GM18511 (cell line): ENCODE results near the gene SH3PXD2A.

Source experiments
- ATAC-seq: cut with Tn5 transposase; IDR thresholded peaks from one replicate; pipeline ENCODE4 v1.9.1; 2021; ENCODE audit warnings: mild to moderate bottlenecking, moderate library complexity; ENCODE audit not compliant: unreplicated experiment

The SH3PXD2A gene

DNA sequence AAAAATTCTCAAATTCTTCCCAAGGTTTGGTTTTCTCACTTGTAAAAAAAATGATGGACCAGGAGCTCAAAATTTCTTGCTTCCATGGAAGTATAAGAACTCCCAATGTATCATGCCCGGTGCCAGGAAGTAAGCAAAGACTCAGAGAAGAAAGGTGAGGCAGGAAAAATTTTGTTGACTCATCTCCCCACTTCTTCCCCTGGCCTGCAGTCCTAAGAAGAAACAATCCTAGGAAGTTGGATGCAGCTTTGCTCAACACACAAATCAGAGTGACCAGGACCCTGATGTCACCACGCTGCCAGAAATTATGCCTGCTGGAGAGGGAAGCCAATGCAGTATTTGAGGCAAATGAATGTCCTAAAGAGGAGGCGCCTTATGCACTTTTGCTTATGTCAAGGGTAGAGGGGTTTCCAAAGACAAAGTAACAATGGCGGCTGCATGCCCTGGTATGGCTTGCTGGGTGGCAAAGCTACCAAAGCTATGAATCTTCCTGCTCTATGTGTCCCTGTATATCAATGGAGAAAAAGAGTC is 198.2 kb downstream of the SH3PXD2A start:
- no peak for ATAC-seq

GRCh38 chr10:103654925-103655324 is 200.5 kb downstream of the SH3PXD2A start:
- ATAC-seq, result no peak

GRCh38 chr10:103653581-103654037 is 201.8 kb downstream of the SH3PXD2A start:
- ATAC-seq, result no peak

DNA sequence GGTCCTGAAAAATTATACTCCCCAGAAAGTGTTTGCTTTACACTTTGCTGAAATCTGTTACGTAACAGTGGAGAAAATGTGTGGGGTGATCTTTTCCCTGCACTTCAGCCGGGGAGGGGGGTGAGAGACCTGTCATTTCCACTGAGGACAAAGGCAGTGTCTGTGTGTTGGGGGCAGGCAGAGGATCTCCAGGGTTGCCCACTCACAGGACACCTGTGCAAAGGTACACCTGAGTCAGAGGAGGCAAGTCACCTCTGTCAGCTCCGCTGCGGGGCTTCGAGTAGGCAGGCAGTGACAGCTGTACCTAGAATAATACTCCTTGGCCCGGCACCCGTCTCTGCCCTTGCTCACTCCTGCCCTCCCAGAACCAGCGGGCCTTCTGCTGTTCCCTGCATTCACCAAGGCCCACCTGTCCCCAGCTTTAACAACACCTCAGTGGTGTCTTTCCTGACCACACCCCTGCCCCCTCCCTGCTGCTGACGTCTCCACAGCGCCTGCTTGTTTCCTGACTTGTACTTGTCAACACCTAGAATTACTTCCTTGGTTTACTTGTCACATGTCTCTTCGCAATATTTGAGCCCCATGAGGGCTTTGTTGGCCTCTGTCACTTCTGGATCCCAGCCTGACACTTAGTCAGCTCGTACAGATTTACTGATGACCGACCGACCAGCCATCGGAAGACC is 202.6 kb downstream of the SH3PXD2A start:
- ATAC-seq, result no peak

DNA sequence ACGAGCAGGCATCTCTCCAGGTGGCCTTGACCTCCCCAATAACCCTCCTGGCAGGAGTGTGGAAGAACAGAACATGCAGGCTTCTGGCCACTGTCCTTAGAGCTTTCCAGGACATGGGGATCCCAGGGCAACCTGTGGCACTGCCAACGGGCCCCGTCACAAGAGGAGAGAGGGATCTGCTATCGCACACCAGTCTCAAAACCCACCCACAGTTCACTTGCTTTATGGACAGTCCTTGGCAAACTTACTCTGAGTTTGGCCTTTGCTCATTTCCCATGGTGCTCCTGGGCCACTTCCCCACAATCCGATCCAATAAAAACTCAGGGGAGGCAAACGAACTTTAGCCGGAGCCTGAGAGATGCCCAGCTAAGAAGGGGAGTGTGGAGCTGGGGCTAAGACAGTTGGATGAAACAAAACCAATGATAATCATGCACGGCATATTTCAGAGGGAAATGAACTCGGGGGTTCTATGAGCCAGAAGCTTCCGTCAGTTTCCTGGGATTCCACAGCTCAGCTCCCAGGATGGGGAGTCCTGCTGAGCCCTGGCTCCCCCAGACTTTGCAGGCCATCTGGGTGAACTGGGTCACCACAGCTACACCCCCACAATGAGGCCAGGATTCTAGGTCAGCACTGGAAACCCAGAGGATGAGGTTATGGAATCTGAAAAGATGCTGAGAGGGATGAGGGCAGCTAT is 203.4 kb downstream of the SH3PXD2A start:
- ATAC-seq, result no peak

- no peak for ATAC-seq
These were observed 204.0 kb downstream of the SH3PXD2A start for GRCh38 chr10:103651333-103651732.

DNA sequence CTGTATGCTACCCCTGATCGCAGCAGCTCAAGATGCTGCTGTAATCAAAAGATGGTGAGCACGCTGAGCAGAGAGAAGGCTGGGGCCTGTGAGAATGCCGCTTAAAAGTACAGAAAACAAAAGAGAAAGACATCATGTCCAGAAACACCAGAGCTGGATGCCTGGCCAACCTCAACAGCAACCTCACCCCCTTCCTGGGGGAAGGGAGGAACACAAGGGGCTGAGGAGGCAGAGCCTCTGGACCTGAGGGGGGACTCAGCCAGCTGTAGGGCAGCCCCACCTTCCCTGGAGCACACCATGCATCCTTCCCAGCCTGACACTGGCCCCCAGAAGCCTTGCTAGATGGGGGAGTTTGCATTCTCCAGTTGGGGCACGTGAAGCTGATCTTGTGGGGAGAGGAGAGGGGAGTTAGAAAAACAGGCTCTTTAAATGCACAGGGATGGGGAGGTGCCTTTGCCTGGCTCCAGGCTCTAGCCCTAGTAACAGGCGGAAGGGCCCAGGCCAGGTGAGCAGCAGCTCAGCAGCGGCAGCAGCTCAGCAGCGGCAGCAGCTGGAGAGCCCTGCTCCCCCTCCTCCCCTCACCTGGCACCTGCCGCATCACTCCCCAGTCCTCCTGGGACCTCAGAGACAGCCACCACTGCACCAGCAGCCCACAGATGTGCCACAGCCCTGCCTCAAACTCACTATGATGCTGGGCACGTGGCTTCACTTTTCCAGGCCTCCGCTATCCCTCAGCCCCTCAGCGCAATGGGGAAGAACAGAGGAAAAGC is 205.5 kb downstream of the SH3PXD2A start:
- ATAC-seq, result no peak

- no peak for ATAC-seq
These were observed 206.5 kb downstream of the SH3PXD2A start for GRCh38 chr10:103648636-103649532.

DNA sequence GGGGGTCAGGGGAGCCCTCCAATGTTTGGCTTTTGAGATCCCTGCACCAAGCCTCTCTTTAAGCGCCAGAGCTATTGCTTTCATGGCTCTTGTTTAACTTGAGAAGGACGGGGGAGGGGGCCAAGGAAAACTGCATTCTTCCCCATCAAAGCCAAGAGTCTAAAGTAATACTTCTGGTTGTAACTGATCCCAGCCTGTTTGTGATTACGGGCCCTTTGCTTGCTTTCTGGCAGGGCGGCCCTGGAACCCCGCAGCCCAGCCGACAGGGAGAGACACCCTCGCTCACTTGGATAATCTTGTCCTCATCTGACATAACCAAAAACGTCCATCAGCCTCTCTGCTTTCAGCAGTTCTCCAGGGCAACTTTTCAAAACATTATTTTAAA is 207.1 kb downstream of the SH3PXD2A start:
- no peak for ATAC-seq

DNA sequence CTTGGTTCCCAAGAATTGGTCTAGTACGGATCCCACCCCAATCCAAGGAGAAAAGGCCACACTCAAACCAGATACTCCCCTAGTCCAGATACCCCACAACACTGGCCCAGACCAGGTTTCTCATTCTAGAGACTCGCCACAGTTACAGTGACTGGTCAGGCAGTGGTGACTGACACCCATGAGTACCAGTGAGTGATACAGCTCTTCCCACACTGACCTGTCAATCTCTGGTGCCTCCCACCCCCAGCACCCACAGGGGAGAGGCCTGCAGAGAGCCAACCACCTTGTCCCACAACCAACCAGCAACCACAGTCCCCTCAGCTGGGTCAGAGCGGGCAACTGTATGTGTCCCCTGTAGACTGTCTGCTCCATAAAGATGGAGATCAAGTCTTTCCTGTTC is 209.1 kb downstream of the SH3PXD2A start:
- ATAC-seq, result no peak

DNA sequence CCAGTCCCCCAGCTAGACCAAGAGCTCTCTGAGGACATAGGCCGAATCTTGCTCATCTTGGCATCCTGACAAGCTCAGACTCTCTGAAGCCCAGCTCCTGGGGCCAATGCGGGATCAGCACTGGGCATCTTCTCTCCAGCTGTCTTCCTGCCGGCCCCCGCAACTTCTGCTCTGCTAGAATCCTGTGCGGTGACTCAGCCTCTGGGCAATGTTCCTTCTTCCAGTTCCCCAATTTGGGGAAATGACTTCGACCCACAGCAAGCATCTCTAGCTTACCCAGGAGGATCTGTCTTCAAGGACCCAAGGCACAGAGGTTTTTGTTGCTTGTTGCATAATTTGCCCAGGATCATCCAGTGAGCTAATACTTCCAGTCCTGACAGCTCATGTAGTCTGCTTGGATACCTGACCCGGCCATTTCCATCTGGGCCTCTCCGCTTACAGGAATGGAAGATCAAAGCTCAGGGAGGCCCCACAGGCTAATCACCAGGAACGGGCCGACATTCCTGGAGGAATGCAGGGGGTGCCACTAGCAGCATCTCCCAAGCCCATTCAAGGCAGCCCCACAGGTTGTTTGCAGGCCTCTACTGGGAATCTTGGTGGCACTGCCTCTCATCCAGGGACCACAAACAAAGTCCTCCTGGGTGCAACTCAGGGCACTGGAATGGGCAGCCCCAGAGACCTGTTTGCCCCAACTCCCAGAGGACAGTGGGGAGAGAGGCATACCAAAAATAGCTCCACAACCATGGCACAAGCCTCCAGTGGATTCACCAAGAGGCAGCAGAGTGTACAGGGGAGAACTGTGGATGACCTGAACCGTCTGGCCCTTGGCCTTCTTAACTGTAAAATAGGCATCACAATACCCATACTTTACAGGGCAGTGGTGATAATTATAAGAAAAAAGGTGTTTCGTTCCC is 210.0 kb downstream of the SH3PXD2A start:
- ATAC-seq, result no peak

- ATAC-seq, result no peak
These were observed 212.0 kb downstream of the SH3PXD2A start for GRCh38 chr10:103643381-103643780.

DNA sequence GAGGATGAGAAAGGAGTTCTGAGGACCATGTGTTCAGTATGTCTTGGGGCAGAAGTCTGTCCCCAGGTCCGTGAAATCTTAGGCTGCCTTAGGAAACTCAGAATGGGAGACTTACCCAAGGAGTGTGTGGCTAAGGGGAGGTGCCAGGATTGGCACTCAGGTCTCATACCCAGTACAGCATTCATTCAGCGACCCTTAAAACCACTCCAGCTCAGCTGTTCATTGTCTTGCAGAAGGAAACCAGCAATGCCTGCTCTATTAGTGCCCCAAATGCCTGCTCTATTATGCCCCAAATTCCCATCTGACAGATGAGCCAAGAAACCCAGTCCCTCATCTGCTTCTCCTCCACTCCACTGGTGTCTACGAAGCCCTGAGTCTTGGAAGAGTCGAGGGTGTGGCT is 214.1 kb downstream of the SH3PXD2A start:
- no peak for ATAC-seq

GRCh38 chr10:103640436-103641181 is 214.8 kb downstream of the SH3PXD2A start:
- no peak for ATAC-seq

DNA sequence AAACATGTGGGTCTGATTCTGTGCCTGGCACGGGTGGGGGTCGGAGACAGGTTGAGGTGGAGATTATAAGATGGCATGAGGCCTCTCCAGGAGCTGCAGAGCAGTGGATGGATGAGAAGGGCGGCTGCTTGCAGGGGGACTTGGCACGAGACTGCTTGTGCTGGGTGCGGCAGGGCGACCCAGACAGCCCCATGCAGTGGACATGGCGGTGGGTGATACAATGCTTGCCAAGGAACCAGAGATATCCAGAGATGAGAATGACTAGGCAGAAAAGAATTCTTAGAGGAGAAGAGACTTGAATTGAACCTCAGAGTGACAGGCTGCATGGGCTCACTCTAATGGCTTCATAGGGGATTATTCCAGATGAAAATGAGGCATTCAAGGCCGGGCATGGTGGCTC is 216.4 kb downstream of the SH3PXD2A start:
- ATAC-seq, result no peak

GRCh38 chr10:103637927-103638557 is 217.3 kb downstream of the SH3PXD2A start:
- ATAC-seq, result no peak

DNA sequence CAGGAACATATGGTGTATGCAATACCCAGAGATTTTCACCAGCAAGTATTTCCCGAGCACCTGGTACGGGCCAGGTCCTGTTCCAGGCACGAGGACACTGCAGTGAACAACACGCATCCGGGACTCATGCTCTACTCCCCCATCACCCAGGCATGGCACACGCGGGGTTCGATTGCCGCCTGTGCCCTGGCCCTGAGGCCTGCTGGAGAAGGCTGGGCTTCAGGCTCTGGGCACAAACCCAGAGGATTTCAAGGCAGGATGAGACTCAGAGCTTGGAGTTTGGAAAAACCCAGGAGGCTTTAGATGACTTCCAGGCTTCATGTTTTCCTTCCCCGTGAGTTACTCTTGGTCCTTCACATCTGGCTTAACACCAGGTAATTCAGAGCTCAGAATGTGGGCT is 218.4 kb downstream of the SH3PXD2A start:
- ATAC-seq, result no peak

GRCh38 chr10:103636492-103636891 is 218.9 kb downstream of the SH3PXD2A start:
- no peak for ATAC-seq
